ENCODE data around the gene DPP6. TPM values are rescaled to one million over a fixed set of nuclear protein-coding genes. Genes with fewer than 3 reads are reported as not detected.

Gene DPP6
- total RNA-seq, 1 experiment from 2014 or later, result not detected

DNA sequence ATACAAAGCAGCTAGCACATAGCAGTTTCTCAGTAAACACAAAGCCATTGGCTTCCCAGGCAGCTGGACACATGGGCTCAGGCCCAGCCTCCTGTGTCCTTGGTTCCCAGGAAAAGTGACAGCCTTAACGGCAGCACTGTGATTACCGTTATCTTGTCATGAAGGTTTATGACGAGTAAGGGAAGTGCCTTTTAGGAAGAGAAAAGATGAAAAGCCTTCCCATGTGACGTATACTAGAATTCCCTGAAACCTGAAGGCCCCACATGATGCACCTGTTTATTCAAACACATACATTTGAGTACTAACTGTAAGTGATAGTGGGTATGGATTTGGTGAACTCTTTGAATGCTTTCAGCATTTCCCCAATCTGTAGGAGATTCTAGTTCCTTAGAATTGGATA lies 244.2 kb downstream of the DPP6 start:
- Histone ChIP-seq H3K27ac (no peak overlapping the region), H3K4me3 (no peak overlapping the region), H4K20me1 (ENCODE audit: insufficient read depth) (no peaks in the 10 kb centered on the region; the same call in 1 of the 2 replicates), H3K36me3 (ENCODE audit: low read depth) (no peaks in the 10 kb centered on the region), H3K9me3 (ENCODE audit: insufficient read depth, low read depth) (no peaks in the 10 kb centered on the region), H3K9me2 (ENCODE audit: insufficient read depth) (no peaks in the 10 kb centered on the region), H3K4me2 (no peak overlapping the region), H3K79me2 (ENCODE audit: low read depth) (no peaks in the 10 kb centered on the region), H2AFZ (no peak overlapping the region), H3F3A (ENCODE audit: insufficient read depth, low read depth) (no peaks in the 10 kb centered on the region), H3K27me3 (ENCODE audit: insufficient read depth, low read depth) (peaks cover 95% of the 10 kb centered on the region), H3K4me1 (replicated peaks; ENCODE audit: insufficient read depth) (no peaks in the 10 kb centered on the region)
- no TSS peak for BruUV-seq (replicated peaks)
- TF ChIP-seq, protein P1, sequence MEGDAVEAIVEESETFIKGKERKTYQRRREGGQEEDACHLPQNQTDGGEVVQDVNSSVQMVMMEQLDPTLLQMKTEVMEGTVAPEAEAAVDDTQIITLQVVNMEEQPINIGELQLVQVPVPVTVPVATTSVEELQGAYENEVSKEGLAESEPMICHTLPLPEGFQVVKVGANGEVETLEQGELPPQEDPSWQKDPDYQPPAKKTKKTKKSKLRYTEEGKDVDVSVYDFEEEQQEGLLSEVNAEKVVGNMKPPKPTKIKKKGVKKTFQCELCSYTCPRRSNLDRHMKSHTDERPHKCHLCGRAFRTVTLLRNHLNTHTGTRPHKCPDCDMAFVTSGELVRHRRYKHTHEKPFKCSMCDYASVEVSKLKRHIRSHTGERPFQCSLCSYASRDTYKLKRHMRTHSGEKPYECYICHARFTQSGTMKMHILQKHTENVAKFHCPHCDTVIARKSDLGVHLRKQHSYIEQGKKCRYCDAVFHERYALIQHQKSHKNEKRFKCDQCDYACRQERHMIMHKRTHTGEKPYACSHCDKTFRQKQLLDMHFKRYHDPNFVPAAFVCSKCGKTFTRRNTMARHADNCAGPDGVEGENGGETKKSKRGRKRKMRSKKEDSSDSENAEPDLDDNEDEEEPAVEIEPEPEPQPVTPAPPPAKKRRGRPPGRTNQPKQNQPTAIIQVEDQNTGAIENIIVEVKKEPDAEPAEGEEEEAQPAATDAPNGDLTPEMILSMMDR (conservative IDR thresholded peaks at IDR 0.05), result no peak
- no peak for TF ChIP-seq EZH2 (IDR thresholded peaks at IDR 0.05; ENCODE audit: low read depth)
- POLR2A ChIA-PET (ENCODE audit: unreplicated experiment), result no interaction called here
- CTCF ChIA-PET, result no interaction called here
- DNase-seq, result no peak
- intact Hi-C loops (cut with micrococcal nuclease; ENCODE audit: unreplicated experiment), result no loop called here

DNA sequence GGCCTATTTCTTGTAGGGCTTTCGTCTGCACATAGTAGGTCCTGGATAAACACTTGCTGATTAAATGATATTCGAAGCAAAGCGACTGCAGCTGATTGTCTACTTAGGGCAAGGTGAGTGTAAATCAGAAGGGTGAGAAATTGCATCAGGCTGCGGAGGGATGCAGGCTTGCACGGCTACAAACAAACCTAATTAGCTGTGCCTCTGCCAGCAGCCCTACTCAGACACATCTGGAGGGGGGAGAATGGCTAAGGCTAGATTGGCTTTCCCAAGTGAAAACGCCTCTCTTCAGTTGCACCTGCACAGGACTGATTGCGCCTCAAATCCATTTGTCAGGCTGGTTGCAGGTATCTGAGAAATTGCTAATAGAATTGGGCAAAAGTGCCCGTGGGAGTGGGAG lies 247.5 kb downstream of the DPP6 start:
- Histone ChIP-seq H3K79me2 (ENCODE audit: low read depth) (no peaks in the 10 kb centered on the region), H3K27me3 (ENCODE audit: insufficient read depth, low read depth) (peaks cover 93% of the 10 kb centered on the region), H3K9me2 (ENCODE audit: insufficient read depth) (no peaks in the 10 kb centered on the region), H3K27ac (no peak overlapping the region), H3K4me1 (replicated peaks; ENCODE audit: insufficient read depth) (no peaks in the 10 kb centered on the region), H3K9me3 (ENCODE audit: insufficient read depth, low read depth) (no peaks in the 10 kb centered on the region), H4K20me1 (ENCODE audit: insufficient read depth) (no peaks in the 10 kb centered on the region), H3K4me2 (no peak overlapping the region), H2AFZ (no peak overlapping the region), H3K4me3 (no peak overlapping the region), H3K36me3 (ENCODE audit: low read depth) (no peaks in the 10 kb centered on the region), H3F3A (ENCODE audit: insufficient read depth, low read depth) (no peaks in the 10 kb centered on the region)
- intact Hi-C loops (cut with micrococcal nuclease; ENCODE audit: unreplicated experiment), result no loop called here
- no peak for TF ChIP-seq EZH2 (IDR thresholded peaks at IDR 0.05; ENCODE audit: low read depth)
- TF ChIP-seq, protein P1 (conservative IDR thresholded peaks at IDR 0.05), result no peak
- DNase-seq, result no peak
- CTCF ChIA-PET, result no interaction called here
- no TSS peak for BruUV-seq (replicated peaks)
- POLR2A ChIA-PET (ENCODE audit: unreplicated experiment), result no interaction called here

DNA sequence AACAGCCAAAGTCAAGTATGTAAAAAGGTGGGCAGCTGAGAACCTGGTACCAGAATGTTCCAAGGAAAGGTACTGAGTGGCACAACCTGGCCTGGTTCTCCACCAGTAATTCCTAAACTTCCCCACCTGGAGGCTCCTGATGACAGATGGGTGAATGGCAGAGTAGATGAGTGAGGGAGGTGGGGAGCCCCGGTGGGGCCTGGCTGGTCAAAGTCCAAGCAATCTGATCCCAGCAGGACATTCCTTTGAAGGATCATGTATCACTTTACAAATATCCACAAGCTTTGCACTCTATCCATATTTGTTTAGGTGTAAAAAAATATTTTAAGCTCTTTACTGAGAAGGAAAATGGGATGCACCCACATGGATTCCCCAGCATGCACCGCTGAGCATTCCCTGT lies 250.2 kb downstream of the DPP6 start:
- Histone ChIP-seq H3K27ac (no peak overlapping the region), H3K9me3 (ENCODE audit: insufficient read depth, low read depth) (no peaks in the 10 kb centered on the region), H4K20me1 (ENCODE audit: insufficient read depth) (no peaks in the 10 kb centered on the region), H2AFZ (no peak overlapping the region), H3K4me2 (no peak overlapping the region), H3K79me2 (ENCODE audit: low read depth) (no peaks in the 10 kb centered on the region), H3K27me3 (ENCODE audit: insufficient read depth, low read depth) (peaks cover 90% of the 10 kb centered on the region), H3K36me3 (ENCODE audit: low read depth) (no peaks in the 10 kb centered on the region), H3K4me3 (no peak overlapping the region), H3F3A (ENCODE audit: insufficient read depth, low read depth) (no peaks in the 10 kb centered on the region), H3K4me1 (replicated peaks; ENCODE audit: insufficient read depth) (no peaks in the 10 kb centered on the region), H3K9me2 (ENCODE audit: insufficient read depth) (no peaks in the 10 kb centered on the region)
- DNase-seq, result no peak
- intact Hi-C loops (cut with micrococcal nuclease; ENCODE audit: unreplicated experiment), result no loop called here
- ChIA-PET POLR2A (ENCODE audit: unreplicated experiment) (no interaction called here), CTCF (no interaction called here)
- TF ChIP-seq EZH2 (IDR thresholded peaks at IDR 0.05; ENCODE audit: low read depth), result no peak
- no TSS peak for BruUV-seq (replicated peaks)

DNA sequence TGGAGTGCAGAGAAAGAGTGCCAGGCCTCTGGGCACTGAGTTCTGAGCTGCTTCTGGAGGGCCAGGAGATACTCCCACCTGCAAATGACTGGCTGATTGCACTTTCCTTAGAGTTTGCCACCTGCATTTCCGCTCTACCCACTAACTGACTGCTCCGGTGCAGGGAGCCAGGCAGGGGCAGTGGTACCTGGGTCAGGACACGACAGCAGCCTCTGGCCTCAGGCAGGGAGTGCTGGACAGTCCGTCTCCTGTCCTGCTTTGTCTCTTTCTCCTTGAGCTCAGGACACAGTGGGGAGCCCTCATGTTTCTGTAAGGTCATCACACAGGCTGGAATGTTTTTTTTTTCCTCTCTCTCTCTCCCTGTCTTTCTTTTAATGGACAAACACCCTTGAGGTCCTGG lies 252.0 kb downstream of the DPP6 start:
- POLR2A ChIA-PET (ENCODE audit: unreplicated experiment), result no interaction called here
- Histone ChIP-seq H3K27ac (no peak overlapping the region), H3K4me2 (no peak overlapping the region), H3K4me1 (replicated peaks; ENCODE audit: insufficient read depth) (no peaks in the 10 kb centered on the region), H3K9me2 (ENCODE audit: insufficient read depth) (no peaks in the 10 kb centered on the region), H3F3A (ENCODE audit: insufficient read depth, low read depth) (no peaks in the 10 kb centered on the region), H3K27me3 (ENCODE audit: insufficient read depth, low read depth) (peaks cover 90% of the 10 kb centered on the region), H3K9me3 (ENCODE audit: insufficient read depth, low read depth) (no peaks in the 10 kb centered on the region), H2AFZ (no peak overlapping the region), H3K36me3 (ENCODE audit: low read depth) (no peaks in the 10 kb centered on the region), H4K20me1 (ENCODE audit: insufficient read depth) (no peaks in the 10 kb centered on the region), H3K4me3 (no peak overlapping the region), H3K79me2 (ENCODE audit: low read depth) (no peaks in the 10 kb centered on the region)
- intact Hi-C loops (cut with micrococcal nuclease; ENCODE audit: unreplicated experiment), result no loop called here
- DNase-seq, result no peak
- TF ChIP-seq, protein P1 (conservative IDR thresholded peaks at IDR 0.05), result no peak
- TF ChIP-seq EZH2 (IDR thresholded peaks at IDR 0.05; ENCODE audit: low read depth), result no peak
- CTCF ChIA-PET, result no interaction called here
- no TSS peak for BruUV-seq (replicated peaks)
